NCI-H2107 treated with DMSO at 0.1 percent for 48 hours (cell line): ENCODE data around the gene CLDN20.

Experiments used
- DNase-seq: peaks from one replicate; lab custom pipeline; 2025; ENCODE audit not compliant: unreplicated experiment; lab: John Stamatoyannopoulos, UW

The CLDN20 gene

GRCh38 chr6:155244434-155244833, 19.4 kb upstream of the CLDN20 start:
- DNase-seq, result no peak

GRCh38 chr6:155245193-155245592, 18.6 kb upstream of the CLDN20 start:
- DNase-seq, result no peak

- DNase-seq, result no peak
Observed at GRCh38 chr6:155245831-155246230, 18.0 kb upstream of the CLDN20 start.

GRCh38 chr6:155246825-155247224, 17.0 kb upstream of the CLDN20 start:
- DNase-seq, result no peak

DNA sequence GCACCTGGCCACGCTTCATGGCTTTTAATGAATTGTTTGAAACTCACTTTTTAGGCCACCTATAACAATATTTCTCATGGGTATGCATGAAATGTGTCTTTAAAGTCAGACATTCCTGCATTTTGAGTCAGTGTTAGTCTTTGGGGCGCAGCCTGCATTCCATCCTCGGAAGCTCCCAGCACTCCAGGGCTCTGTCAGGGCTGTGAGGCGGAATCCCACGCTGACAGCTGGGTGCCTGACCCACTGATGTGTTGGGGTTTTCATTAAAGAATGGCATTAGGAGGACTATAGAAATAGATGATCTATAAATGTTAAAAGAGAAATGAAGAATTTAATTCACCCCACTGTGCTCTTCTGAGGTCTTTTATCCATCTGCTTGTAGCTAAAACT, 16.2 kb upstream of the CLDN20 start:
- no peak for DNase-seq

DNA sequence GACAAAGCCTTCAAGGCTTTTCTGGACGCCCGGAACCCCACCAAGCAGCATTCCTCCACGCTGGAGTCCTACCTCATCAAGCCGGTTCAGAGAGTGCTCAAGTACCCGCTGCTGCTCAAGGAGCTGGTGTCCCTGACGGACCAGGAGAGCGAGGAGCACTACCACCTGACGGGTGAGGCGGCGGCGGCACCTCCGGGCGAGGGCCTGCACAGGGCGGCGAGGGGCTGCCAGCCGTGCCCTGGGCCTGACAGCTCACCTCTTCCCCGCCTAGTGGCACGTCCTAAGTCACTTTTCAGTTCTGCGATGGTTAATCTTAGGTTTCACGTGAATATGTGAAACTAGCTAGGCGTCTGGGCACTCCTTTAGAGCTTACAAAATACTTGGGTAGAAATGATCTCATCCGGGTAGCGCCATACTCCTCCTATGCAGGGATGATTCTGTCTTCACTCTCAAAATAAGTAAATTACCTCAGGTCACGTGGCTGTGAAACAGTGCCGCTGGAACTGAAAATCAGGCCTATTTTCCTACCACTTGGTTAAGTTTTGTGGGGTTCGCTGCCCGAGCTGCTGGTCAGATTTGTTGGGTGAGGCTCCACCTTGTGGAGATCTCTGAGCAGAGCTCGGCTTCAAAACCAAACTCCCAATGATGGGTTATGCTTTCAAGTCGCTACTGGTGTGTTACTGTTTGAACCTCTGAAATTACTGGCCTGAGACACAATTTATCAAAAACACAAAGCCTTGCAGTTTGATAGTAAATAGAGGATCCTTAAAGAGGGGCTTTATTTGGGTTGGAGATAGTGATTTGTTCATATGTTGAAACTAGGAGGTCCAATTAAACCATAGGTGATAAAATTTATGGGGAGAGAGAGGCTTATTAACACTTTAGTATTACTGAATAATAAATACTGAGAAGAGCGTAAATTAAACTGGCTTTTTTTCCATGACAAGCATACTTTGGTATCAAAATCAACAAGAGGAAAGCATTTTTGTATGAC, 15.5 kb upstream of the CLDN20 start:
- no peak for DNase-seq

- no peak for DNase-seq
Observed at GRCh38 chr6:155250701-155251381, 13.0 kb upstream of the CLDN20 start.

DNA sequence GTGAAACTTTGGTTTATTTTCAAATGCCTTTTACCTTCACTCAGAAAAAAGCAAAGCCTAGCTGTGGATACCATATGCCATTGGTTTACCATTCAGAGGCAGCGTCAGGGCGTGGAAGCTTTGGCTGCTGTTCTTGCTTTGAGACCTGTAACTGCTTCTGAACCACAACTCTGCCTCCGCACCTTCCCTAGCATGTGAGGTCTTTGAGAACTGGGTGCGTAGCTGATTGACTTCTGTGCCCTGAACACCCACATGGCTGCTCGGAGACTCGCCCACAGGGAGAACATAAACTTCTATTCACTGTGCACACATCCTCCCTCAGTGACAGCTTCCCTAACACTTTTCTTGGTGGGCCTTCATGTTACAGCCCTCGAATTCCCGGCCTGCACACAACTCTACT, 11.2 kb upstream of the CLDN20 start:
- DNase-seq, result no peak

DNA sequence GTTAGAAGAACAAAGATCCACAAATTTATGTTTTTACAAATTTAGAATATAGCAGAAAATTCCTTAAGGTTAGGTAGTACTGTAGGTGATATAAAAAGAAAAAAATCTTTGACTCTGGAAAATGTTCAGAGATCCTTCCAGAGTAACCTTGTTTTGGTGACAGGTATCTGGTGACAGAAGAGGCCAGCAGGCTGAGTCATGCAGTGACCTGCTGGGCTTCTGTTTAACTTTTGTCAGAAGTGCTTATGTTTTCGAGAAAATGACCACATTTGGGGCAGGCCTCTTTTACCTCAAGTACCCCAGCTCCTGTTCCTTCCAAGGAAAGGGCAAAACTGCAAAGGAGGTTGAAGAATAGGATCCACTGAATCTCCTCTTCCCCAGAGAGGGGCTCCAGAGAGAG, 10.5 kb upstream of the CLDN20 start:
- no peak for DNase-seq

- no peak for DNase-seq
Observed at GRCh38 chr6:155254139-155254538, 9.7 kb upstream of the CLDN20 start.

GRCh38 chr6:155256122-155256795, 7.6 kb upstream of the CLDN20 start:
- no peak for DNase-seq

DNA sequence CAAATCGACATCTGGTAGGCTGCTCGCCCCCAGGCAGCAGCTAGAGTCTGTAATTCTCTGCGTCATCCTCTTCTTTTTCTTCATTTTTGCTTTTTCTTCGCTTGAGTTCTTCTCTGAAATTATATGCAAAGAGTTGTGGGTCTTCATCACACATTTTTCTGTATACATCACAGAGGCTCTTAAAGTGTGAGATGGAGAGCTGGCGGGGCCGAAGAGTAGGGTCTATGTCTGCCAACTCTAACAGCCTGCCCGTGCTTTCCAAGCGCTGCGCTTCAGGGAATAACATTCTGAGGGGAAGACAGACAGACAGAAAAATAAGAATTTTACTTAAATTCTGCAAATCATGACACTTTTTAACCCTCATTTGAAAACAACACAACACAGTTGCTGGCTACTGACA, 6.0 kb upstream of the CLDN20 start:
- DNase-seq, result no peak

- no peak for DNase-seq
Observed at GRCh38 chr6:155259204-155259603, 4.6 kb upstream of the CLDN20 start.

DNA sequence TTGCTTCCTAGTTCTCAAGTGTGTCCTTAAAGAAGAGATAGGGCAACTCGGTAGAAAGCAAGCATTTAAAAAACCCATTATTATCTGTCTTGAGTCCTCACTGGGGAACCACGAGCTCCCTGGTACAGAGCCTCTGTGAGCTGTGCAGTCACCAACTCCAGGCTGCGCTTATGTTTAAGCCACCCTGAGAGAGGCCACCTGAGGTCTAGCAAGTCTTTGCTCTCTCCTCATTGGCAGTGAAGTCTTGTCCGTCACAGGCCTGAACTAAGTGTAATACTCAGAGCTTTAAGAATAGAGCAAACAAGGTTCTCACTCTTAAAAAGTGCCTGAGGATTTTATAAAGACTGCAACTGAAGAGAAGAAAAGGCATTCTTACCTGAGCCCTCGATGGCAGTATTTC, 3.9 kb upstream of the CLDN20 start:
- no peak for DNase-seq

GRCh38 chr6:155260686-155261085, 3.1 kb upstream of the CLDN20 start:
- DNase-seq, result no peak

DNA sequence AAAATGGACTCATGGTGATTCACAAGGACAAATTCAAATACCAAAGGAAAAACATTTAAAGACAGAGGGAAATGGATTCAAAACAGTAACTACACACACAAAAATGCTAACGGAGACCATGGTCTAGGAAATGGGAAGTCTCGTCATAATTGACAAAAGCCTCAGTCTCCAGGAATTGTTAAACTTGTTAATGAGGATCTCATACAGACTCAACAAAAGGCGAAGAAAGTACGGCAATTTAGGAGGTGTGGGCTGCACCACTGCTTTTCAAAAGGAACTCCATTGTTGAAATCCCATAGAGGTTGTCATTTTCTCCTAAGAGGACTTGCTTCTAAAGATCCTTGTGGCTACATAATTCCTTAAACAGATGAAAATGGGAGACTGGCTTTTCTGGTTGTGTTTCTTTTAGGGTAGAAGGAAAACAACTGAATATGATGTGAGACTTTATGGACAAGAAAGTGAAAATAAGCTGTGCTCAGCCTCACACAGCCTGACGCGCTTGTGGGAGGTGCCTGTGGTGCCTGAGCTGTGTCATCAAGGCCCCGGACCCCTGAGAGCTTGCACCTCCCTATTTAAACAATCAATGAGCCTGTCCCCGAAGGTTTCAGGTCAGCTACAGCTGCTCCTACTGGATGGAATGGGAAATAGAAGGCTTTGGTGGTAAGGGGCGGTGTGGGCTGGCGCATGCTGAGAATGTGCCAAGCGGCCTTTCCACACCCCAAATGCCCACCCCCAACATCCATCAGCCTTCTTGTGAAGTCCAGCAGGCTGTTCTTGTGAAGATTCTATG, 2.5 kb upstream of the CLDN20 start:
- DNase-seq, result no peak

DNA sequence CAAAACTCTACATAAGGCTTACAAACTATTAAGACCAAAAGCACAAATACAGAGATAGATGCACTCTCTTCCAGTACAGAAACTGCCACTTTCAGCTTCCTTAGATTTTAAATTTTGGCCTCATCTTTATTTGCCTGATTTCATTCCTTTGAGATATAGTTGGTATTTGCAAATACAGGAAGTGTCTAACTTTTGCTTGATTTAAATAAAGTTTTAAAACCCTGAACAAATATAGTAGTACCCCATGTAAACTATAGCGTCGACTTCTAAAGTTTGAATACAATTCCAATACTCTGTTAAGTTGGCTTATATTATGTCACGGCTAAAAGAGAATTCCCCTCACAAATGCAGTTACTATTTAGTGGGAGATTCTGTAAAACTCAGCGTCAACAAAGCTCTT, 1.2 kb upstream of the CLDN20 start:
- DNase-seq, result no peak

DNA sequence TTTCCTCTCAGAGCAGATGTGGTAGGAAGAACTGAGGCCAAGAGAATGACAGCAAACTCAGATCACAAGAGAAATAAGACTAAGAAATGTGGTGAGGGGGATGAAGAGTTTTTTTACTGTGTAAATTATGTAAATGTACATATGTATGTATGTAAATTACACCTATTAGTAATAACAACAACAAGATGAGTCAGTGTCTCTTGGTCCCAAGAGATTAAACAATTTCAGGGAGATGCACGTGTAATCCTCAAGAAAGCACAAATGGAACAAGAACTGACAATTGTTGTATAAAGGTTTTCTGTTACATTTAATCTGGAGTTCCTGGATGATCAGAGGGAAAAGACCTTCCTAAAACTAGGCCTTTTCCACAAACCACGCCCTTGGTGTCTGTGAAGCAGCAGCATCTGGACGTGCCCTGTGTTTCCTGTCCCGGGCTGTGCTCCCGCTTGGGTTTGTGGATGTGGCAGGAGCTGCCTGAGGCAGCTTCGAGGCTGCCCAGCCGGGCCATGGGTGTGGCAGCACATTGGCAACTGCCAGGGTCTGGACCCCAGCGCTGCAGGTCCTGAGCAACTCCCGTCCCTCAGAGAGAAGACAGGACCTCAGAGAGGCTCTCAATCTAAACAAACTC, 994 bp downstream of the CLDN20 start:
- DNase-seq, result no peak

- no peak for DNase-seq
Observed at GRCh38 chr6:155265843-155266535, 2.2 kb downstream of the CLDN20 start.

DNA sequence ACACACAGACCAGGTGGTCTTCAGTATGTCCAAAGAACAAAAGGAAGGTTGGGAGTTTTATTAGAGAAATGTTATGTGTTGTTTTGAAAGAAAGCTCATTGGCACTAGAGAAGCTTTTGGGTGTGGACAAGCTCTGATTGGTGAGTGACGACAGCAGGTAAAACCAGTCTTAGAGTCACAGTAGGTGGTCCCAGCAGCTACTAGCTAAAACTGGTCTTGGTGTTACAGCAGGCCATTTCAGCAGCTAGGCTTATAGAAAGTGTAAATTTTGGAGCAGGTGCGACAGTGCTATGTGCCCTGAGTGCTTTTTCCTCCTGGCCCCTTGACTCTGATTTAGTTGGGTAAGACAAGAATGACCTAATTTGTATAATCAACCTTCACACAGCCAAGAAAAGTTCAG, 3.6 kb downstream of the CLDN20 start:
- DNase-seq, result no peak
